Spleen (tissue), 7 donors: ENCODE measurements around the gene ZNF768.

Experiments used
- CTCF ChIP-seq, 11 experiments: fragments of 200-600 bp in 7 of 11; fragments of 450-650 bp in 4 of 11; sonication (generic) in 4 of 11; IDR thresholded peaks in 8 of 11; conservative IDR thresholded peaks in 3 of 11; 1 replicate in 7 of 11; 2 replicates in 4 of 11; pipeline versions ENCODE4 v1.4.0 to v1.8.0; 2016 to 2021; ENCODE audit warnings: antibody characterized with exemption in 11 of 11, inconsistent platforms in 4 of 11, mild to moderate bottlenecking in 1 of 11
- POLR2A ChIP-seq, 3 donors: fragments of 450-650 bp; IDR thresholded peaks; one replicate each; pipeline ENCODE4 v1.5.1; 2017; ENCODE audit warnings: antibody characterized with exemption in 3 of 3, mild to moderate bottlenecking in 1 of 3
- donor health status: DM: no; HTN: no; CAD: no; lungs with moderate emphysema.
- donor health status: DM: no; HTN: no; CAD: no.
- donor health status: DM: no; HTN: no; CAD: no.

- TF ChIP-seq POLR2A (IDR thresholded peaks at IDR 0.05) (no peak), CTCF (IDR thresholded peaks at IDR 0.05 in 8 of 11, conservative IDR thresholded peaks at IDR 0.05 in 3 of 11) (no peak)
Measured at GRCh38 chr16:30519120-30520049, 7.0 kb downstream of the ZNF768 start.
